ENCODE measurements around the gene MCF2L.
"Not testable (repeated sequence)": the region's sequence is repeated elsewhere in the genome, so short reads cannot be mapped to it uniquely, and the experiment has no call there.

MCF2L gene

DNA sequence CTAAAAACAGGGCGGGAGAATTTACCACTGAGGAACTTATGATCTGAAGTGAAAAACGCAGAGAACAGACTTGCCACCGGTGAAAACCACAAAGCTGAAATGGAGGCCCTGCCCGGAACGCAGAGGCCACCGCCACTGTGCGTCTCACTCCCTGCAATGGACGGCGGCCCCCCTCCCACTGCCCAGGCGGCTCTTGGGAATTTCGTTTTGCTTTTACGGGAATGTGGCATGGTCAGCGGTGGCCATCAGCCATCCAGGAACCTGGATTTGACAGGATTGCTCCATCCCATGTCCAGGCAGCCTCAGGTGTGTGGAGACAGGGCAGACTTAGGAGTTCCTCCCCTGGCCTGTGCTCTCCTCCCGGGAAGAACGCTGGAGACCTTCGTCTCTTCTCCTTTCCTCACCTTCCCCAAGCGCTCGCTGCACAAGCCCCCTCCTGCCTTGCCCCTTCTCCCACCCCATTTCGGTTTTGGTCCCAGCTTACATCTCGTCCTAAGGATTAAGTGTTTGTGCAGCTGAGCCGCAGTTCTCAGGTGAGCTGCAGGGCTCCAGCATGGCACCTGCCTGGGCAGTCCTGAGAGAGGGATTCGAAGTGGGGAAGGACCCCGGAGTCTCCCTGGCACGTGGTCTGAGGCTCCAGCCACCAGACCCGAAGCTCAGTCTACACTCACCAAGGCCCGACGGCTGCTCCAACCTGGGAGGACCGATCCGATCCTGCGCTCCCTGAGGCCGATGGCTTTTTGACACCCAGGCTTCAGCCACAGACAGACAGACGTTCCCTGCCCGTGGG lies 49.9 kb downstream of the MCF2L start:
- no peak for DNase-seq

DNA sequence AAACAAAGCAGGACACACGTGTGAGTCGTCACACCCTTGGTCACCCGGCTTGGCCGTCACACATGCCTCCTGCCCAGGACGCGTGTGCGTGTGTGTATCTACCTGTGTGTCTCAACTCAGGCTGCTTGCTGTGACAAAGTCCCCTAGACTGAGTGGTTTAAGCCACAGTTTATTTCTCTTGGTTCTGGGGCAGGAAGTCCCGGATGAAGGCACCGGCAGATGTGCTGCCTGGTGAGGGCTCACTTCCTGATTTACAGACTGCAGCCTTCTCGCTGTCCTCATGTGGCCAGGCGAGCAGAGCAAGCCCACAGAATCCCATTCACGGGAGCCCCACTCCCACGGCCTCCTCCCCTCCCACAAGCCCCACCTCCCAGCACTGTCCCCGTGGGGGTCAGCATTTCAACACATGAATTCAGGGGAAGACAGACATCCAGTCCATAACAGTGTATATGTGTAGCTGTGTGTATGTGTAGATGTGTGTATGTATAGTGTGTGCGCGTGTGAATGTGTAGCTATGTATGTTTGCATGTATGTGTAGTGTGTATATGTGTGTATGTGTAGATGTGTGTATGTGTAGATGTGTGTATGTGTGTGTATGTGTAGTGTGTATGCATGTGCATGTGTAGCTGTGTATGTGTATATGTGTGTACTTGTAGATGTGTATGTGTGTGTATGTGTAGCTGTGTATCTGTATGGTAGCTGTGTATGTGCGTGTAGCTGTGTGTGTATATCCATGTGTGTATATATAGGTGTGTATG lies 51.5 kb downstream of the MCF2L start:
- DNase-seq, result no peak

DNA sequence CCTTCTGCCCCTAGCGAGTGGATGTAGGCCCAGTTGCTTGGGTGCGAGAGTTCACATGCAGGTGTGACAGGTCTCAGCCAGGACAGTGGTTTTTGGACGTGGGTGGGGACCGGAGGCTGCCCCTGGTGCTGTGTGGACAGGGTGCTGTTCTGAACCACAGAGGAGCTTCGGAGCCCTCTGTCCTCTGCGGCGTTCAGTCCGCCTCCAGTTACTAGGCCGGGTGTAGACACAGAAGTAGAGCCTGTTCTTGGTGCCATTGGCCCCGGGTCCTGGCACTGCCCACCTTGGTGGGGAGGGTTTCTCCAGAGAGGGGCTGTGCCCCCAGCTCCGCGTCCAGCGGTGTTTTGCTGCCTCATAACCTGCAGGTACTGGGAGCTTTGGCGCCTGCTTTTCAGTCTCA lies 52.4 kb downstream of the MCF2L start:
- DNase-seq, result no peak

DNA sequence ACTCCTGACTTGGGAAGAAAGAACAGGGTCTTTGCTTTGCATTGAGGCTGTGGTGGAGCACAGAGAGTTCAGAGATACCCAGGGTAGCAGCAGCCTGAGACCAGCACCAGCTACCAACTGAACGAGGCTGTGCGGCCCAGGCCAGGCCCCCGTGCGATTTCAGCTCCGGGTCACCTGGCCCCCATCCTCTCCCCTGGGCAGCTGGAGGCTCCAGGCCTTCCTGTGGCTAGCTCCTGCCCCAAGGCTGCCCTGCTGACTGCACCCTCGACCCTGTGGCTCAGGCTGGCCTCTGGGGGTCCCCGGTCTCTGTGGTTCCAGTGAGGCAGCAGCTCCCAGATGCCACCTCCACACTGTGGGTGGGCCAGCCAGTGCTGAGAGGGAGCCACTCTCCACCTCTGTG lies 52.8 kb downstream of the MCF2L start:
- DNase-seq, result no peak

DNA sequence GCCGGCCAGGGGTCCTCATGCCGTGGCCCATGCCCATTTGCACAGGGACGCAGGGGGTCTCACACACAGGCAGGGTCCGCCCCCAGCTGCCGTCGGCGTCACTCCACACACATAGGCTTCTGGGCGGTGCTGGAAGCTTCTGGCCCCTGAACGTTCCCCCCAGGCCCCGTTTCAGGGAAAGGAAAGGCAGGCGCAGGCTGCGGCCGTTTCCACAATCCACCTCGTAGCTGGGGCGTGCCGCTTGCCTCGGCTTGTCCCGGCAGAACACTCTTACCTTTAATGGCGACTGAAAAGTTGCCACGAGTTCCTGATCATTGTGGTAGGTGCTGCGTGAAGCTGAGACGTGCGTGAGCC lies 53.4 kb downstream of the MCF2L start:
- no peak for DNase-seq

DNA sequence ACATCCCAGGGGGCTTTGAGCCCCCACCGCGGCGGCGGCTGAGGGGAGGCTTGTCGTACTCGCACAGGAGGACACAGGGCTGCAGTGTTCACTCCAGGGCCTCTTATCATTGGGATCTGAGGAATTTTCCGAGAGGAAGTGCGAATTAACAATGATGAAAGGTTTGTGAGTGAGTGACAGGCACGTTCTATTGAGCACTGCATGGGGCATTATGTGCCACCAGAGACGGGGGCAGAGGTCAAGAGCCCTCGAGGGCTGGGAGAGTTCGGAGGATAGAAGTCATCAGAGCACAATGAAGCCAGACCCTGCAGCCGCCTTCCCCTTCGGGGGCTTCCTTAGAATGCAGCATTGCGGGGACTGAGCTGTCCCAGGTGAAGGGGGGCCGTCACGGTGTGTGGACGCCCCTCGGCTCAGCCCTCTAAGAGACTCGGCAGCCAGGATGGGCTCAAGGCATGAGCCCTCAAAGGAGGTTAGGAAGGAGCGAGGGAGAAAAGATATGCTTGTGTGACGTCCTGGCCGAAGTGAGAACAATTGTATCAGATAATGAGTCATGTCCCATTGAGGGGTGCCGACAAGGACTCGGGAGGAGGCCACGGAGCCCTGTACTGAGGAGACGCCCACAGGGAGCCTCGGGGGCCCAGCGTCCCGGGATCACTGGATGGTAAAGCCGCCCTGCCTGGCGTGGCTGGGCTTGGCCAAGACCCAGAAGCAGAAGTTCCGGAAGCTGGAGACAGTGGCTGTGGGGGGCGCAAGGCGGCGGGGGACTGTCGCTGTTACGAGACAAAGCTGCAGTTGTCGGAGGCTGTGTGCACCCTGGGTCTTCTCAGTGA lies 53.9 kb downstream of the MCF2L start:
- DNase-seq, result no peak

DNA sequence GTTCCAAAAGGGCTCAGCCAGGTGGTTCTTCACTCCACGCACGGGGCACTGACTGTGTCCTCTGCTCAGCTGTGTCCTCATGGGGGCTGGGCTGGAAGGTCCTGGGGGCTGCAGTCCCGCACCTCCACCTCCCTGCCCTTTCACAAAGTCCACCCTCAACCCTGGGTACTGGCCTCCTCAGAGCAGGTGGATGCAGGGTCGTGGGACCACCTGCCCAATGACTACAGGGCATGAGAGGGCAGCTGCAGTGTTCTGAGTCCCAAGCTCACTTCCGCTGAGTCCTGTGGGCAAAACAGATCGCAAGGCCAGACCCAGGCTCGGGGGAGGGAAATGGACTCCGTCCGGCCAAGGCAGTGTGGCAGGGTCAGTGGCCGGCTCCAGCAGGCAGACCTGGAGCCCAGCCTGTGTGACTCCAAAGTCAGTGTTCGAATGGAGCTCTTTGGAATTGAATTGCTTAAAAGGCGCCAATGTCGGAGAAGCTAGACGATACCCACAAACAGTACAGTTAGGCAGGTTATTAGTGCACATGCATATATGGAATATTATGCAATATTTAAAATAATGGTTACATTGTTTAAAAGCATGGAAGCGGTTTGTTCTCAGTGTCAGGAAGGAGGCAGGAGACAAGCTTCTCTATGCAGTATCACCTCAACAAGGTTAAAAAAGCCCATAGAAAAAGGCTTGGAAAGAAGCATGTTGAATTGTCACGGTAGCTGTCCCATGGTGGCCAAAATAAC lies 54.8 kb downstream of the MCF2L start:
- no peak for DNase-seq

DNA sequence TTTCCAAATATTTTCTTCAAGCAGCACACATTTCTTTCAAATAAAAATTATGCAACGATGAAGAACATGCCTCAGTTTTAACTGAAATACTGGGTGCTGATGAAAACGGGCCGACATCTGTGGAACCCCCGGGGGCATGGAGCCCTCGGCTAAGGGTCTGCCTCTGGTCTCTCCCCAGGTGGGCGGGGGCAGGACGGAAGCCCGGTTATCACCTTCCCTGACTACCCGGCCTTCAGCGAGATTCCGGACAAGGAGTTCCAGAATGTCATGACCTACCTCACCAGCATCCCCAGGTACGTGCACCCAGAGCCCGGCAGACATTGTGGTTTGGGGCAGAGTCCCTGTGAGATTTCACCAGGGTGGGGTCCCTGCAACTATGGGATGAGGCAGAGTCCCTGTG lies 55.5 kb downstream of the MCF2L start:
- no peak for DNase-seq

DNA sequence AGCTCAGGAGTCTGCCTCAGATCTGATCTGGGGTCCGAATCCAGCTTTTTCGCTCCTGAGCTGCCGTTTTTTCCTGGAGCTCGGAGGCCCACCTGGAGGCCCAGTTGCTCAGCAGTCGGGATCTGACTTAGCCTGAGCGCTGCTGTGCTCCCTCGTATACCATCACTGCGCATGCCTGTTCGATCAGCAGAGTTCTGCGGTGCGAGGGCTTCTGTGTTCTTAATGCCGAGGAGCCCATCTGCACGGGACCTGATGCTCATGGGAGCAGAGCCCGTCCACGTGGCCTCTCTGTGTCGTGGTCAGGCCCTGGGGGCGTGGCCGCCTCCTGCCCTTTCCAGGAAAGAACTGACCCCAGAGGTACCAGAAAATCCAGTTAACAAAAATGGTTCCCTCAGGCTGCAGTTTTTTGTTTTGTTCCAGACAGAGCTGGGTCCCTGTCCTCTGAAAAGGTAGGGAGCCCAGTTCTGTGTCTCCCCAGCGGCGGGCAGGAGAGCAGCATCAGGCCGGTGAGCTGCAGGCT lies 57.4 kb downstream of the MCF2L start:
- DNase-seq, result no peak

DNA sequence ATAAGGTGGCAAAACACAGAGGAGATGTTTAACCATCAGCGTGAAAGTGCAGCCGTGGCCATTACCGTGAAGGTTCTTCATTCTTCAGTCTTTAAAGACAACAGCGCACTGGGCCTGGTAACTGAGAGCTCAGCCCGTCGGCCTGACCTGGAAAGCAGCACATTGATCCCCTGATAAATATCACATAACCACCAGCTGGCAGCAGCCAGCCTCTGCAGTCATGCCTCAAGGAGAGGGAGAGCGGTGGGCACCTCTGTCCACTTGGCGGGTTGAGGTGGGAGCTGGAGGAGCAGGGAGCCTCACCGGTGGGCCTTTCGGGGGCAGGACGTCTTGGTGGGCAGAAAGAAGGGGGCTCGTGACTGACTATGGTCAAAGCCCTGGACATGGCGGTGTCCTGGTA lies 58.1 kb downstream of the MCF2L start:
- no peak for DNase-seq

DNA sequence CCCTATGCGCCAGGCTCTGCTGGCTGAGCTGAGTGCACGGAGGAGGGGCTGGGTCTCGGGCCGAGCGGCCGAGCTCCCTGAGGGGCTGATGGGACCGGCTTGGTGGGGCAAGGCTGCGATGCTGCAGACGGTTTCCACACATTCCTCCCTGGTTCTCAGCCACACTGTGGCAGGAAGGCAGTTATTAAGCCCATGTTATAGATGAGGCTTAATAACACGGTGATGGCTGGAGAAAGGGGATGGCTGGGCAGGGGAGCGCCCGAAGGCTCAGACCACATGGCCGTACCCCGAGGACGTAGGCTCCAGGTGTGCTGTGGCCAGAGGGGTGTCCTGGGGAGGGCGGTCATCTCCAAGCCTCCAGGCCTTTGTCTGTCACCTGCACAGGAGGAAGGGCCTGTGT lies 58.6 kb downstream of the MCF2L start:
- DNase-seq, result no peak

DNA sequence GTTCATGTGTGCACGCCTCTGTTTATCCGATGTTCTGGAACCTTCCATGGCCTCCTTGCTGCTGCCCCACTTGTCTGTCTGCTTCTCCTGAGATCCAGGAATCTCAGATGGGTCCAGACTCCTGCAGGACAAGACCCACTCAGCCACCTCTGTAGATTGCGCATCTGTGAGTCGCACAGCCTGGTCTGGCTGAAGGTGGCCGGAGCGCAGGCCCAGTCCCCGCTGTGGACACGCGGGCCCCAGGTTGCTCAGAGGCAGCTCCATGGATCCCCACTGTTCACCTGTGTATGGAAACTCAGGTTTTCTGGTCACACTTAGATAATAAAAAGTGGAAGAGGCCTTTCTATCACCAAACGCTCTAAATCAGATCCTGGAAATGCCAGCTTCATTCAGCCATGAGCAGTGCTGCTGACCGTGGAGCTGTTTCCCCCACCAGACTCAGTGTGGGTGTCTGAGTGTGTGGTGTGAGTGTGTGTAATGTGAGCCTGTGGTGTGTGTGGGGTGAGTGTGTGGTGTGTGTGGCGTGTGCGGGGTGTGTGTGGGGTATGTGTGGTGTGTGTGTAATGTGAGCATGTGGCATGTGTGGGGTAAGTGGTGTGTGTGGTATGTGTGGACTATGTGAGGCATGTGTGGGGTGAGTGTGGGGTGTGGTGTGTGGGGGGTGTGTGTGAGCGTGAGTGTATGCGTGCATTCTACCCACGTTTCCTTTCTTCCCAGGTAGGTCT lies 59.5 kb downstream of the MCF2L start:
- no peak for DNase-seq

DNA sequence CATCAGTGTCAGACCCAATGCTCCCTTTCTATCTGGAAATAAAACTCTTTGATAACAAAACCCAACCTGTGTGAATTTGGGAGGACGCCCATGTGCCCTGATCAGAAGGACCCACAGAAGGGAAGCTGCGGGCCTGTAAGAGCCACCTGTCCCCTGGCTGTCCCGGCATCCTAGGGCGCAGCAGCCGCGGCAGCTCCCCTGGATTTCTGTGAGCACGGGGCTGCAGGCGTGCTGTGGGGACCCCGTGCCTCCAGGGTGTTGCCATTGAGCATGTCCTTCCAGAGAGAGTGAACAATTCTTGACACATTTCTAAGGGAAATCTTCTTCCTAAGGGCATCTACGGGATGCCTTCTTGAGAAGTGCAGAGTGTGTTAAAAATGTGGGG lies 60.0 kb downstream of the MCF2L start:
- no peak for DNase-seq

DNA sequence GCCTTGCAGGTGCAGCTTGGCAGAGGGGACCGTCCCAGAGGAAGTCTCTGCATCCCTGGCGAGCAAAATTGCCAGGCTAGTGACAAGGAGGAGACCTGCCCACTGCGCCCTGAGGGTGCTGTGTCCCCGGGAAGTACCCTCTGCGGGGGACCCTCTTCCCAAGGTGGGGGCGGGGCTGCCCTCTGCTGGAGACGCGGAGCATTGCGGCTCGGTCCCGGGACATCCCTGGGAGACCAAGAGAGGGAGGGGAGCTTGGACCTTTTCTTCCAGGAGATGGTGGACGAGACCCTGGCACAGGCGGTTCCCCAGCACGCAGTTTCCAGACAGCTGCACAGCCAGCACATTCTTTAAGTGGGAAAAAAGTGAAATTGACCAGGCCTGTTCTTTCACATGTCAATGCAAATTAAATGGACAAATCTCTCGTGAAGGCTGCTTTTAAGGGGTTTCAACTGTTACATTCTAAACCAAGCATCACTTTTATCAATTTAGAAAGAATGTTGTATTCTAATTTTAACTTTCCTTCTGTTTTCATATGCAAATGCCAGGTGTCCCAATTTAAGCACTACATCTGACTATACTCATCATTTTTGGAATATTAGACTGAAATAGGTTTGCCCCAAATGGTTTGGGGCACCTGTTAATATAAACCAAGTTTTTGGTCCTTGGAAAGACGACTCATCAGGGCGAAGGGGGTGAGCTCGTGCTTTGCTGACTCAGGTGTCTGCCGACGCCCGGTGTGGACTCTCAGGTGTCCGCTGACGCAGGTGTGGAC lies 60.7 kb downstream of the MCF2L start:
- no peak for DNase-seq

DNA sequence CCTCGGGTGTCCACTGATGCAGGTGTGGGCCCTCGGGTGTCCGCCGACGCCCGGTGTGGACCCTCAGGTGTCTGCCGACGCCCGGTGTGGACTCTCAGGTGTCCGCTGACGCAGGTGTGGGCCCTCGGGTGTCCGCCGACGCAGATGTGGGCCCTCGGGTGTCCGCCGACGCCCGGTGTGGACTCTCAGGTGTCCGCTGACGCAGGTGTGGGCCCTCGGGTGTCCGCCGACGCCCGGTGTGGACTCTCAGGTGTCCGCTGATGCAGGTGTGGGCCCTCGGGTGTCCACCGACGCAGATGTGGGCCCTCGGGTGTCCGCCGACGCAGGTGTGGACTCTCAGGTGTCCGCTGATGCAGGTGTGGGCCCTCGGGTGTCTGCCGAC lies 61.2 kb downstream of the MCF2L start:
- not testable (repeated sequence) for DNase-seq

DNA sequence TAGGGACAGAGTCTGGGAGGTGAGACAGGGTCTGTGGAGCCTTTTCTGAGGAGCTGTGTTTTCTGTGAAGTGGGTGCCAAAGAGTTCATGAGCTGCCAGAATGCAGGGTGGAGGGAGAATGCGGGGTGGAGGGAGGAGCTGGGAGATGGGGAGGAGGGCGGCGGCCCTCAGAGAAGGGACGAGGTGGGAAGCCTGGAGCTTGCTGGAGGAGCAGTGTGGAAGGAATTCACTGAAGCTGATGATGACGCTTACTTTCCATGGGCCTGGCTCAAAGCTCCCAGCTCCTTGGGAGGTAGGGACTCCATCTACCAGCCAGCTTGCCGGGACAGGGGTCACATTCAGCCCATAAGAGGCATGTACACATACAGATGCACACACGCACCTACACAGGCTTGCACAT lies 62.5 kb downstream of the MCF2L start:
- no peak for DNase-seq

DNA sequence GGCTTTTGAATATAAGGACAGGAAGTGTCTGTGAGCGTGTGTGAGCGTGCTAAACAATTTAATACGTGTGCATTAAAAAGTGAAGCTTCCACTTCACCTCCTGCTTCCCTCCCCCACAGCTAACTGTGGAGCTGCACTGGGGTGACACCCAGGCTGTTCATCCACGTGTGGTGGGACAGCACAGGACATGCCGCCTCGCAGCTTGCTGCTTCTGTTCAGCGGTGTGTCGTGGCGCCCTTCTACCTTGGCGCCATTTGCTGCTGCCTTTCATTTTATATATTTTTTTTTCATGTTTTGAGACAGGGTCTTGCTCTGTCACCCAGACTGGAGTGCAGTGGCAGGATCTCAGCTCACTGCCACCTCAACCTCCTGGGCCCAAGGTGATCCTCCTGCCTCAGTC lies 63.3 kb downstream of the MCF2L start:
- DNase-seq, result no peak

DNA sequence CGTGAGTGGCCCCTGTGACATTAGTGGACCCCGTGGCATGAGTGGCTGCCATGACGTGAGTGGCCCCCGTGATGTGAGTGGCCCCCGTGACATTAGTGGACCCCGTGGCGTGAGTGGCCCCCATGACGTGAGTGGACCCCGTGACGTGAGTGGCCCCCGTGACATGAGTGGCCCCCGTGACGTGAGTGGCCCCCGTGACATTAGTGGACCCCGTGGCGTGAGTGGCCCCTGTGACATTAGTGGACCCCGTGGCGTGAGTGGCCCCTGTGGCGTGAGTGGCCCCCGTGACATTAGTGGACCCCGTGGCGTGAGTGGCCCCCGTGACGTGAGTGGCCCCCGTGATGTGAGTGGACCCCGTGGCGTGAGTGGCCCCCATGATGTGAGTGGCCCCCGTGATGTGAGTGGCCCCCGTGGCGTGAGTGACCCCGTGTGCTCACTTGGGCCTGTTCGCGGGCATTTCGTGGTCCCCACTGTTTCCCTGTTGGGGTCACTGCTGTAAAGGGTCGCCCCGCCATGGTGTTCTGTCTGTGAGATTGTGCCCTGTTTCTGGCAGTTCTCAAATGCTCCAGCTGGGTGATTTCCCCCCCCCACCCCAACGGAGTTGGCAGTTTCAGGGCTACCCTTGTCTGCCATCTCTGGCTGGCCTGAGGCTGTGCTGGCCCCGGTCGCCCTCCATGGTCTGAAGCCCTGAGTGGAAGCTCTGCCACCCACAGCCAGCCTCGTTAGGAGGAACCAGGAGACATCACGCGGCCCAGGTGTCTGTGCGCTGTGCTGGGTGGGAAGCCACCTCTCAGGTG lies 64.2 kb downstream of the MCF2L start:
- DNase-seq, result no peak

DNA sequence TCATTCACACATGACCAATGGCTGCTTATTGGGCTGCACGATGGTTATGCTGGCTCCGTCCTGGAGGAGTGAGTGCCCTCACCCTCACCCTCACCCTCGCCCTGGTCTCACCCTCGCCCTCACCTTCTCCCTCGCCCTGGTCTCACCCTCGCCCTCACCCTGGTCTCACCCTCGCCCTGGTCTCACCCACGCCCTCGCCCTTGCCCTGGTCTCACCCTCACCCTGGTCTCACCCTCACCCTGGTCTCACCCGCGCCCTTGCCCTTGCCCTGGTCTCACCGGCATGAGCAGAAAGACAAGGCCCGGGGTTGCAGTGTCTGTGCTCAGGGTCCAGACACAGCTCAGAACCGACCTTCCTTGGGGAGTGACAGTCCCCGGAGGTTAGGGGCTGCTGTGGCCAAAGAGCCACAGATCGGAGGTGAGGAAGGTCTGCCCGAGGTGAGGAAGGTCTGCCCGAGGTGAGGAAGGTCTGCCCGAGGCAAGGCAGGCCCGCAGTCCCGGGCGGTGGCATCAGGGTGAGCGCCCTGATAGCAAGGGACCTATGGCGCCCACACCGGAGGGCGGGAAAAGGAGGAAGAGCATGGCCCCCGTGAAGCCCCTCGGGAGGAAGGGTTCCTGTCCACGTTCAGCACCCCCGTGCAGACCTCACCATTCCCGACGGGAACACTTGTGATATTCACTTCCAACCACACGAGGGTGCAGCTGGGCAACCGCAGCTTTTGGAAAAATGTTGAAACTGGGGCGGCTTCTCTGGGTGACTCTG lies 65.6 kb downstream of the MCF2L start:
- DNase-seq, result no peak
